ENCODE results near the gene RAPGEF5.

- TF ChIP-seq CTCF (IDR thresholded peaks at IDR 0.05) (no peak), POLR2A (IDR thresholded peaks at IDR 0.05) (no peak)
Measured at GRCh38 chr7:22380333-22380732, 23.4 kb upstream of the RAPGEF5 start.
